Keratinocyte (primary cell): ENCODE data around the gene GSTM1. TPM values are rescaled to one million over a fixed set of nuclear protein-coding genes. Genes with fewer than 3 reads are reported as not detected.
"Not testable (repeated sequence)": the region's sequence is repeated elsewhere in the genome, so short reads cannot be mapped to it uniquely, and the experiment has no call there.

Source experiments
- DNase-seq: peaks from one replicate; pipeline ENCODE4 v3.0.0-alpha.2; 2011; ENCODE audit warnings: low read depth, missing footprints, low spot score
- FAIRE-seq: peaks from 2 replicates; lab custom pipeline; 2011; peaks lifted over from hg19 to GRCh38; lab: Jason Lieb, UNC
- H2AFZ ChIP-seq: 2 replicates; pipeline ENCODE4 v1.6.0; 2012; ENCODE audit warnings: low read length, control low read depth, inconsistent platforms; ENCODE audit not compliant: control insufficient read depth
- H3K27ac ChIP-seq: 2 replicates; pipeline ENCODE4 v1.5.1; 2011; ENCODE audit warnings: low read length; ENCODE audit not compliant: control insufficient read depth, insufficient read depth
- H3K27me3 ChIP-seq: 3 replicates; pipeline ENCODE4 v1.6.0; 2011; ENCODE audit warnings: low read length; ENCODE audit not compliant: control insufficient read depth, insufficient read depth; ENCODE audit errors: extremely low read depth
- H3K36me3 ChIP-seq, 2 experiments: 2 replicates in 1 of 2; 3 replicates in 1 of 2; pipeline ENCODE4 v1.5.1; 2011; ENCODE audit warnings: low read length in 2 of 2, mild to moderate bottlenecking in 1 of 2; ENCODE audit not compliant: control insufficient read depth in 2 of 2, insufficient read depth in 2 of 2; ENCODE audit errors: extremely low read depth in 1 of 2
- H3K4me1 ChIP-seq: 3 replicates; pipeline ENCODE4 v1.5.1; 2011; ENCODE audit warnings: low read length; ENCODE audit not compliant: control insufficient read depth, insufficient read depth; ENCODE audit errors: extremely low read depth
- H3K4me2 ChIP-seq: 3 replicates; pipeline ENCODE4 v1.6.0; 2011; ENCODE audit warnings: low read depth, low read length; ENCODE audit not compliant: control insufficient read depth, insufficient read depth; ENCODE audit errors: extremely low read depth
- H3K4me3 ChIP-seq, 3 experiments: fragments of 200-600 bp in 1 of 3; sonication (generic) in 1 of 3; 2 replicates in 2 of 3; 3 replicates in 1 of 3; pipeline ENCODE4 v1.5.1; 2011 to 2016; ENCODE audit warnings: low read length in 3 of 3, mild to moderate bottlenecking in 3 of 3, control low read depth in 2 of 3, inconsistent platforms in 1 of 3, low read depth in 1 of 3, mixed read lengths in 1 of 3, mixed run types in 1 of 3, moderate library complexity in 1 of 3; ENCODE audit not compliant: control insufficient read depth in 2 of 3, insufficient read depth in 2 of 3; ENCODE audit errors: extremely low read depth in 1 of 3
- H3K79me2 ChIP-seq: 2 replicates; pipeline ENCODE4 v1.6.0; 2012; ENCODE audit warnings: low read length; ENCODE audit not compliant: control insufficient read depth, insufficient read depth
- H3K9ac ChIP-seq: 3 replicates; pipeline ENCODE4 v1.6.0; 2011; ENCODE audit warnings: low read length; ENCODE audit not compliant: control insufficient read depth, insufficient read depth; ENCODE audit errors: extremely low read depth
- H3K9me1 ChIP-seq: 3 replicates; pipeline ENCODE4 v1.6.0; 2011; ENCODE audit warnings: low read length; ENCODE audit not compliant: control insufficient read depth, insufficient read depth; ENCODE audit errors: extremely low read depth
- H3K9me3 ChIP-seq: 2 replicates; pipeline ENCODE4 v1.5.1; 2012; ENCODE audit warnings: low read depth, low read length; ENCODE audit not compliant: control insufficient read depth
- H4K20me1 ChIP-seq: 3 replicates; pipeline ENCODE4 v1.6.0; 2011; ENCODE audit warnings: low read length; ENCODE audit not compliant: control insufficient read depth, insufficient read depth; ENCODE audit errors: extremely low read depth
- EZH2 ChIP-seq: IDR thresholded peaks from one replicate; pipeline ENCODE4 v1.6.1; 2012; ENCODE audit warnings: inconsistent platforms, mild to moderate bottlenecking, low read length, moderate library complexity
- dilution Hi-C: fragments of 300-500 bp; cut with MboI; formaldehyde crosslinking; loops from one replicate; pipeline ENCODE4 v1.7.0; 2020; ENCODE audit warnings: low sequenced_read_pairs; ENCODE audit not compliant: extremely low pct_ligation_motif_present
- polyA plus RNA-seq, 5 experiments: library from polyadenylated mRNA; depleted of rRNA in 3 of 5; stranded (reverse) in 3 of 5; stranded (forward) in 1 of 5; unstranded in 1 of 5; fragments of >200 nt; gene quantifications; 1 replicate in 1 of 5; 2 replicates in 3 of 5; 3 replicates in 1 of 5; pipeline versions ENCODE4 v1.2.1 to v1.2.3, GENCODE V29; 2011 to 2012; ENCODE audit warnings: missing spikeins in 2 of 5, low read depth in 1 of 5, low replicate concordance in 1 of 5
- TF ChIP-seq, protein P1 (sequence below), 3 experiments: IDR thresholded peaks in 1 of 3; conservative IDR thresholded peaks in 1 of 3; optimal IDR thresholded peaks in 1 of 3; 2 replicates in 2 of 3; 3 replicates in 1 of 3; pipeline versions ENCODE3 to v1.5.1; 2011; ENCODE audit warnings: low read length in 3 of 3, mild to moderate bottlenecking in 3 of 3, moderate library complexity in 2 of 3, control low read depth in 1 of 3, inconsistent platforms in 1 of 3; ENCODE audit not compliant: insufficient read depth in 2 of 3; ENCODE audit errors: extremely low read depth in 1 of 3

Gene GSTM1
- polyA plus RNA-seq, 1 donor (not counting 4 experiments of a cell fraction or from before 2014, with no cell fraction given): 13.5 TPM

DNA sequence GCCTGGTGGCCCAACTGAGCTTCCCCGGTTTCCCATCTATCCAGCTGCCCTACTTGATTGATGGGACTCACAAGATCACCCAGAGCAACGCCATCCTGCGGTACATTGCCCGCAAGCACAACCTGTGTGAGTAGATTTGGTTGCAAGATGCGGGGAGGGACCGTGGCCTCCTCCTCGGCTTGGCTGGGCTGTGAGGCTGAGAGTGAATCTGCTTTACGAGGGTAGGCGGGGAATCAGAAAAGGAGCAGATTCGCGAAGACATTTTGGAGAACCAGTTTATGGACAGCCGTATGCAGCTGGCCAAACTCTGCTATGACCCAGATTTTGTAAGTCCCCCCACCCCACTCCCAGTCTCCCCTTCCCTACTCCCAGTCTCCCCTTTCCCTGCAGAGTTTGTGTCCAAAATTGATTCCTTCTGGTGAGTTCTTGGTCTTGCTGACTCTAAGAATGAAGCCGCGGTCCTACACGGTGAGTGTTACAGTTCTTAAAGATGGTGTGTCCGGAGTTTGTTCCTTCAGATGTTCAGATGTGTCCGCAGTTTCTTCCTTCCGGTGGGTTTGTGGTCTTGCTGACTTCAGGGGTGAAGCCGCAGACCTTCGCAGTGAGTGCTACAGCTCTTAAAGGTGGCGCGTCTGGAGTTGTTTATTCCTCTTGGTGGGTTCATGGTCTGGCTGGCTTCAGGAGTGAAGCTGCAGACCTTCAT is 18.2 kb upstream of the GSTM1 start:
- dilution Hi-C loops: no loop called here
- no peaks in the 10 kb centered on the region for H3K4me1 ChIP-seq
- H3K9ac ChIP-seq: no peak overlapping the region
- no peak overlapping the region for H3K27ac ChIP-seq
- no peak overlapping the region for H3K4me2 ChIP-seq
- no peak for FAIRE-seq
- no peaks in the 10 kb centered on the region for H3K27me3 ChIP-seq
- TF ChIP-seq EZH2: no peak
- TF ChIP-seq, protein P1, sequence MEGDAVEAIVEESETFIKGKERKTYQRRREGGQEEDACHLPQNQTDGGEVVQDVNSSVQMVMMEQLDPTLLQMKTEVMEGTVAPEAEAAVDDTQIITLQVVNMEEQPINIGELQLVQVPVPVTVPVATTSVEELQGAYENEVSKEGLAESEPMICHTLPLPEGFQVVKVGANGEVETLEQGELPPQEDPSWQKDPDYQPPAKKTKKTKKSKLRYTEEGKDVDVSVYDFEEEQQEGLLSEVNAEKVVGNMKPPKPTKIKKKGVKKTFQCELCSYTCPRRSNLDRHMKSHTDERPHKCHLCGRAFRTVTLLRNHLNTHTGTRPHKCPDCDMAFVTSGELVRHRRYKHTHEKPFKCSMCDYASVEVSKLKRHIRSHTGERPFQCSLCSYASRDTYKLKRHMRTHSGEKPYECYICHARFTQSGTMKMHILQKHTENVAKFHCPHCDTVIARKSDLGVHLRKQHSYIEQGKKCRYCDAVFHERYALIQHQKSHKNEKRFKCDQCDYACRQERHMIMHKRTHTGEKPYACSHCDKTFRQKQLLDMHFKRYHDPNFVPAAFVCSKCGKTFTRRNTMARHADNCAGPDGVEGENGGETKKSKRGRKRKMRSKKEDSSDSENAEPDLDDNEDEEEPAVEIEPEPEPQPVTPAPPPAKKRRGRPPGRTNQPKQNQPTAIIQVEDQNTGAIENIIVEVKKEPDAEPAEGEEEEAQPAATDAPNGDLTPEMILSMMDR (optimal IDR thresholded peaks at IDR 0.05 in 1 of 3, IDR thresholded peaks at IDR 0.05 in 1 of 3, conservative IDR thresholded peaks at IDR 0.05 in 1 of 3; ENCODE audit: extremely low read depth in 1 of 3, insufficient read depth in 2 of 3, low read length in 3 of 3): no peak
- H3K4me3 ChIP-seq: no peak overlapping the region
- no peak for DNase-seq
- H3K9me3 ChIP-seq: no peaks in the 10 kb centered on the region
- no peaks in the 10 kb centered on the region for H3K9me1 ChIP-seq
- H4K20me1 ChIP-seq: no peaks in the 10 kb centered on the region
- H2AFZ ChIP-seq: no peak overlapping the region
- no peaks in the 10 kb centered on the region for H3K79me2 ChIP-seq
- H3K36me3 ChIP-seq: no peaks in the 10 kb centered on the region

DNA sequence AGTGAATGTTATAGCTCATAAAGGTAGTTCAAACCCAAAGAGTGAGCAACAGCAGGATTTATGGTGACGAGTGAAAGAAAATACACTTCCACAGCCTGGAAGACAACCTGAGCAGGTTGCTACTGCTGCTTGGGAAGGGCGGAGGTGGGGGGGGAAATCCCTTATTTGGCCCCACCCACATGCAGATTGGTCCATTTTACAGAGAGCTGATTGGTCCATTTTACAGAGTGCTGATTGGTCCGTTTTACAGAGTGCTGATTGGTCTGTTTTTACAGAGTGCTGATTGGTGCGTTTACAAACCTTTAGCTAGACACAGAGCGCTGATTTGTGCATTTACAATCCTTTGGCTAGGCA is 17.7 kb upstream of the GSTM1 start:
- H3K4me3 ChIP-seq, FAIRE-seq, H3K9ac ChIP-seq, H3K36me3 ChIP-seq, H3K4me2 ChIP-seq, H3K27ac ChIP-seq, H4K20me1 ChIP-seq, H3K79me2 ChIP-seq, H3K4me1 ChIP-seq, H3K9me1 ChIP-seq, dilution Hi-C loops, H3K27me3 ChIP-seq, DNase-seq, H3K9me3 ChIP-seq, H2AFZ ChIP-seq: not testable (repeated sequence)

DNA sequence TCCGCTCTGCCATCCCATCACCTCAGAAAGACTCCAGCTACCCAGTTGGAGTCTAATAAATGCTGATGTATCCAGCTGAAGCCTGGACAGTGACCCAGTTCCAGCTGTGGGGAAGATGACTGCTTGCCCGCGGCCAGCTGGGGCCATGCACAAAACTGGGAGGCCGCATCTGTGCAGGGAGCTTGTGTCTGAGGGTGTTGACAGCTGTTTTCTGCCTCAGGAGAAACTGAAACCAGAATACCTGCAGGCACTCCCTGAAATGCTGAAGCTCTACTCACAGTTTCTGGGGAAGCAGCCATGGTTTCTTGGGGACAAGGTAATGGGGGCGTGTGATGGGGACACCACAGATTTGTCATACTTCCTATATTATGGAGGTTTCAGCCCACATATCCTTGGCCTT is 16.6 kb upstream of the GSTM1 start:
- Histone ChIP-seq H3K36me3 (no peaks in the 10 kb centered on the region), H3K27me3 (no peaks in the 10 kb centered on the region), H3K4me2 (no peak overlapping the region), H4K20me1 (no peaks in the 10 kb centered on the region), H3K9me3 (no peaks in the 10 kb centered on the region), H3K9me1 (no peaks in the 10 kb centered on the region), H2AFZ (no peak overlapping the region), H3K4me3 (no peak overlapping the region), H3K9ac (no peak overlapping the region), H3K79me2 (no peaks in the 10 kb centered on the region), H3K27ac (no peak overlapping the region), H3K4me1 (no peaks in the 10 kb centered on the region)
- DNase-seq (no peak), FAIRE-seq (no peak)
- no peak for TF ChIP-seq EZH2
- TF ChIP-seq, protein P1 (optimal IDR thresholded peaks at IDR 0.05 in 1 of 3, IDR thresholded peaks at IDR 0.05 in 1 of 3, conservative IDR thresholded peaks at IDR 0.05 in 1 of 3; ENCODE audit: extremely low read depth in 1 of 3, insufficient read depth in 2 of 3, low read length in 3 of 3): no peak
- dilution Hi-C loops: no loop called here

DNA sequence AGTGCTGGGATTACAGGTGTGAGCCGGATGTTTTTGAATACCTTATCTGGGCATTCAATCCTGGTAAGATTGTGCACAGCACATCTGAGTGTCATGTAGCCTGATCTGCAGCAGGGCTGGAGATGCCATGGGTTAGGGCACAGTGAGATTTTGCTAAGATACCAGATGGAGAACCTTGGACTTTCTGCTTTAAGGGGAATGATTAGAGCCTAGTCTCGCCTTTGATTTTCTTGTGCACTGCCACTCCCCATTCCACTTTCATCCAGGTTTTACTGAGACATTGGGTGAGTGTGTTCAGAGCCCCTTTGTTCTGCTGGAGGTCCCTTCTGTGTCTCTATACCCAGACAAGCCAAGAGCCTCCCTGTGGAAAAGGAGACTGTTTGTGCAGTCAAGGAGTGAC is 13.8 kb upstream of the GSTM1 start:
- H3K9me3 ChIP-seq, H3K4me3 ChIP-seq, H3K27ac ChIP-seq, FAIRE-seq, H3K36me3 ChIP-seq, DNase-seq, H3K9me1 ChIP-seq, H3K4me2 ChIP-seq, H3K27me3 ChIP-seq, H3K9ac ChIP-seq, dilution Hi-C loops, H3K79me2 ChIP-seq, H2AFZ ChIP-seq, H3K4me1 ChIP-seq, H4K20me1 ChIP-seq: not testable (repeated sequence)
